ENCODE results near the gene HOXA1.

The HOXA1 gene

DNA sequence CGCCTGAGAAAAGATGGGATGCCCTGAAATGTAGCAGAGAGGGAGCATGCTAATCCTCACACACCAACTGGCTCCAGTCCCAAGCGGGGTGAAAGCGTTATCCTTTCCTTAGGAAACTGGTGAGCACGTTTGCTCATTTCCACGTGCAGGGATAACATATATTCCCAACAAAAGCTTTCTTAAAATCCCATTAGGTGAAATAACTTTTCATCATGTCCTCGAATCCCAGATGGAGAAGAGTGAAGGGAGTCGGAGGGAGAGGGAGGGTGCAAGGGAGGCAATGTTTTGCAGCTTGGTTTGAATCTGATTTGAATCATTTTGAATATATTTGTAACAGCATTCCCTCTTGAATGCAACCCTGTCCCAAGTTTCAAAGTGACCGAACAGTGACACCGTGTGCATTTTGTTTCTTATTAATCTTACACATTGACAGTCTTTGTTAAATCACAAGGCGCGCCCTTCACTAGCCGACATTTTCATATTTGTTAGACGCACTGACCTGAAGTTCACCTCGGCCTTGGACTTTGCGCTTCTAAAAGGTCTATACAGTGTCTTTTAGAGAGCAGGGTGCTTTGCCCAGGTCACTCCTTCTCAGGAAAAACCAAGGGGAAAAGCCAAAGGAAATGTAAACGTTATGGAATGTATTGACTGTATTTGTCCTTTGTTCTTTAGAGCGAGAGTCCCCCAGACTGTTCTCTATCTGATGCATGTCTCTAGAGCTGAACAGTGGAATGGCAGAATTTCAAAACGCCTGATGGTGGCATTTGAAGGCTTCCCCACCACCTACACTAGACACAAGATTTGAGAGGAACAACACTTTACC, 37.8 kb upstream of the HOXA1 start (continued):
- TF ChIP-seq ZNF433 (tag by site-specific recombination; IDR thresholded peaks at IDR 0.05; ENCODE audit: low read depth) (no peak), ZEB2 (tag by site-specific recombination; IDR thresholded peaks at IDR 0.05) (no peak), MEIS1 (CRISPR knock-in tag; IDR thresholded peaks at IDR 0.05; ENCODE audit: borderline replicate concordance) (no peak), ZNF239 (tag by site-specific recombination; IDR thresholded peaks at IDR 0.05) (no peak), ZNF670 (tag by site-specific recombination; IDR thresholded peaks at IDR 0.05; ENCODE audit: low read depth) (no peak), ZNF2 (tag by site-specific recombination; IDR thresholded peaks at IDR 0.05) (no peak; the same call in 1 of the 2 replicates), ZSCAN30 (tag by site-specific recombination; IDR thresholded peaks at IDR 0.05) (0 out of 2 replicates have a peak, but pooled peaks have one; percentile 6), ZNF16 (tag by site-specific recombination; IDR thresholded peaks at IDR 0.05; ENCODE audit: low read depth) (no peak), WT1 (tag by site-specific recombination; IDR thresholded peaks at IDR 0.05) (peak; percentile 52), ZNF146 (tag by site-specific recombination; IDR thresholded peaks at IDR 0.05) (no peak), PRDM1 (tag by site-specific recombination; IDR thresholded peaks at IDR 0.05) (peak; percentile 63; the same call in 1 of the 2 replicates), KLF10 (tag by site-specific recombination; IDR thresholded peaks at IDR 0.05) (no peak), KLF16 (tag by site-specific recombination; IDR thresholded peaks at IDR 0.05) (no peak), ZNF560 (tag by site-specific recombination; IDR thresholded peaks at IDR 0.05; ENCODE audit: borderline replicate concordance) (no peak), ZNF221 (tag by site-specific recombination; IDR thresholded peaks at IDR 0.05; ENCODE audit: borderline replicate concordance) (no peak), ZNF202 (tag by site-specific recombination; IDR thresholded peaks at IDR 0.05; ENCODE audit: borderline replicate concordance) (no peak), ZSCAN23 (tag by site-specific recombination; IDR thresholded peaks at IDR 0.05) (no peak)
- TF ChIP-seq, protein P1, sequence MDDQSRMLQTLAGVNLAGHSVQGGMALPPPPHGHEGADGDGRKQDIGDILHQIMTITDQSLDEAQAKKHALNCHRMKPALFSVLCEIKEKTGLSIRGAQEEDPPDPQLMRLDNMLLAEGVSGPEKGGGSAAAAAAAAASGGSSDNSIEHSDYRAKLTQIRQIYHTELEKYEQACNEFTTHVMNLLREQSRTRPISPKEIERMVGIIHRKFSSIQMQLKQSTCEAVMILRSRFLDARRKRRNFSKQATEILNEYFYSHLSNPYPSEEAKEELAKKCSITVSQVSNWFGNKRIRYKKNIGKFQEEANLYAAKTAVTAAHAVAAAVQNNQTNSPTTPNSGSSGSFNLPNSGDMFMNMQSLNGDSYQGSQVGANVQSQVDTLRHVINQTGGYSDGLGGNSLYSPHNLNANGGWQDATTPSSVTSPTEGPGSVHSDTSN (CRISPR knock-in tag; IDR thresholded peaks at IDR 0.05), result no peak
- TF ChIP-seq, protein P2, sequence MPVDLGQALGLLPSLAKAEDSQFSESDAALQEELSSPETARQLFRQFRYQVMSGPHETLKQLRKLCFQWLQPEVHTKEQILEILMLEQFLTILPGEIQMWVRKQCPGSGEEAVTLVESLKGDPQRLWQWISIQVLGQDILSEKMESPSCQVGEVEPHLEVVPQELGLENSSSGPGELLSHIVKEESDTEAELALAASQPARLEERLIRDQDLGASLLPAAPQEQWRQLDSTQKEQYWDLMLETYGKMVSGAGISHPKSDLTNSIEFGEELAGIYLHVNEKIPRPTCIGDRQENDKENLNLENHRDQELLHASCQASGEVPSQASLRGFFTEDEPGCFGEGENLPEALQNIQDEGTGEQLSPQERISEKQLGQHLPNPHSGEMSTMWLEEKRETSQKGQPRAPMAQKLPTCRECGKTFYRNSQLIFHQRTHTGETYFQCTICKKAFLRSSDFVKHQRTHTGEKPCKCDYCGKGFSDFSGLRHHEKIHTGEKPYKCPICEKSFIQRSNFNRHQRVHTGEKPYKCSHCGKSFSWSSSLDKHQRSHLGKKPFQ (tag by site-specific recombination; IDR thresholded peaks at IDR 0.05), result no peak
- TF ChIP-seq, protein P3, sequence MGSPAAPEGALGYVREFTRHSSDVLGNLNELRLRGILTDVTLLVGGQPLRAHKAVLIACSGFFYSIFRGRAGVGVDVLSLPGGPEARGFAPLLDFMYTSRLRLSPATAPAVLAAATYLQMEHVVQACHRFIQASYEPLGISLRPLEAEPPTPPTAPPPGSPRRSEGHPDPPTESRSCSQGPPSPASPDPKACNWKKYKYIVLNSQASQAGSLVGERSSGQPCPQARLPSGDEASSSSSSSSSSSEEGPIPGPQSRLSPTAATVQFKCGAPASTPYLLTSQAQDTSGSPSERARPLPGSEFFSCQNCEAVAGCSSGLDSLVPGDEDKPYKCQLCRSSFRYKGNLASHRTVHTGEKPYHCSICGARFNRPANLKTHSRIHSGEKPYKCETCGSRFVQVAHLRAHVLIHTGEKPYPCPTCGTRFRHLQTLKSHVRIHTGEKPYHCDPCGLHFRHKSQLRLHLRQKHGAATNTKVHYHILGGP (tag by site-specific recombination; IDR thresholded peaks at IDR 0.05), result no peak
- TF ChIP-seq, protein P4, sequence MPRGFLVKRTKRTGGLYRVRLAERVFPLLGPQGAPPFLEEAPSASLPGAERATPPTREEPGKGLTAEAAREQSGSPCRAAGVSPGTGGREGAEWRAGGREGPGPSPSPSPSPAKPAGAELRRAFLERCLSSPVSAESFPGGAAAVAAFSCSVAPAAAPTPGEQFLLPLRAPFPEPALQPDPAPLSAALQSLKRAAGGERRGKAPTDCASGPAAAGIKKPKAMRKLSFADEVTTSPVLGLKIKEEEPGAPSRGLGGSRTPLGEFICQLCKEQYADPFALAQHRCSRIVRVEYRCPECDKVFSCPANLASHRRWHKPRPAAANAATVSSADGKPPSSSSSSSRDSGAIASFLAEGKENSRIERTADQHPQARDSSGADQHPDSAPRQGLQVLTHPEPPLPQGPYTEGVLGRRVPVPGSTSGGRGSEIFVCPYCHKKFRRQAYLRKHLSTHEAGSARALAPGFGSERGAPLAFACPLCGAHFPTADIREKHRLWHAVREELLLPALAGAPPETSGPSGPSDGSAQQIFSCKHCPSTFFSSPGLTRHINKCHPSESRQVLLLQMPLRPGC (tag by site-specific recombination; IDR thresholded peaks at IDR 0.05), result no peak
- TF ChIP-seq, protein P5, sequence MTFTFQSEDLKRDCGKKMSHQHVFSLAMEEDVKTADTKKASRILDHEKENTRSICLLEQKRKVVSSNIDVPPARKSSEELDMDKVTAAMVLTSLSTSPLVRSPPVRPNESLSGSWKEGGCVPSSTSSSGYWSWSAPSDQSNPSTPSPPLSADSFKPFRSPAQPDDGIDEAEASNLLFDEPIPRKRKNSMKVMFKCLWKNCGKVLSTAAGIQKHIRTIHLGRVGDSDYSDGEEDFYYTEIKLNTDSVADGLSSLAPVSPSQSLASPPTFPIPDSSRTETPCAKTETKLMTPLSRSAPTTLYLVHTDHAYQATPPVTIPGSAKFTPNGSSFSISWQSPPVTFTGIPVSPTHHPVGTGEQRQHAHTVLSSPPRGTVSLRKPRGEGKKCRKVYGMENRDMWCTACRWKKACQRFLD (tag by site-specific recombination; IDR thresholded peaks at IDR 0.05), result no peak
- TF ChIP-seq, protein P6, sequence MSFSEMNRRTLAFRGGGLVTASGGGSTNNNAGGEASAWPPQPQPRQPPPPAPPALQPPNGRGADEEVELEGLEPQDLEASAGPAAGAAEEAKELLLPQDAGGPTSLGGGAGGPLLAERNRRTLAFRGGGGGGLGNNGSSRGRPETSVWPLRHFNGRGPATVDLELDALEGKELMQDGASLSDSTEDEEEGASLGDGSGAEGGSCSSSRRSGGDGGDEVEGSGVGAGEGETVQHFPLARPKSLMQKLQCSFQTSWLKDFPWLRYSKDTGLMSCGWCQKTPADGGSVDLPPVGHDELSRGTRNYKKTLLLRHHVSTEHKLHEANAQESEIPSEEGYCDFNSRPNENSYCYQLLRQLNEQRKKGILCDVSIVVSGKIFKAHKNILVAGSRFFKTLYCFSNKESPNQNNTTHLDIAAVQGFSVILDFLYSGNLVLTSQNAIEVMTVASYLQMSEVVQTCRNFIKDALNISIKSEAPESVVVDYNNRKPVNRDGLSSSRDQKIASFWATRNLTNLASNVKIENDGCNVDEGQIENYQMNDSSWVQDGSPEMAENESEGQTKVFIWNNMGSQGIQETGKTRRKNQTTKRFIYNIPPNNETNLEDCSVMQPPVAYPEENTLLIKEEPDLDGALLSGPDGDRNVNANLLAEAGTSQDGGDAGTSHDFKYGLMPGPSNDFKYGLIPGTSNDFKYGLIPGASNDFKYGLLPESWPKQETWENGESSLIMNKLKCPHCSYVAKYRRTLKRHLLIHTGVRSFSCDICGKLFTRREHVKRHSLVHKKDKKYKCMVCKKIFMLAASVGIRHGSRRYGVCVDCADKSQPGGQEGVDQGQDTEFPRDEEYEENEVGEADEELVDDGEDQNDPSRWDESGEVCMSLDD (tag by site-specific recombination; IDR thresholded peaks at IDR 0.05), result no peak

Measured in HEK293 (cell line).